GM18505 (cell line): ENCODE results near the gene RFX4.

Experiments used
- ATAC-seq: cut with Tn5 transposase; IDR thresholded peaks from one replicate; pipeline ENCODE4 v1.9.1; 2021; ENCODE audit not compliant: unreplicated experiment
- POLR2A ChIP-seq: IDR thresholded peaks from 4 replicates; pipeline ENCODE4 v1.6.1; 2011; ENCODE audit warnings: borderline replicate concordance; ENCODE audit not compliant: insufficient read depth, insufficient read length; ENCODE audit errors: extremely low read depth

The RFX4 gene

GRCh38 chr12:106704081-106704480, 121.3 kb downstream of the RFX4 start:
- no peak for TF ChIP-seq POLR2A

GRCh38 chr12:106705971-106706370, 123.2 kb downstream of the RFX4 start:
- no peak for ATAC-seq
- no peak for TF ChIP-seq POLR2A

More at GRCh38 chr12:106704081-106704480, 121.3 kb downstream of the RFX4 start:
- ATAC-seq = no peak

GRCh38 chr12:106709068-106709511, 126.3 kb downstream of the RFX4 start:
- no peak for TF ChIP-seq POLR2A
- no peak for ATAC-seq

- no peak for TF ChIP-seq POLR2A
- ATAC-seq = no peak
Measured at GRCh38 chr12:106710143-106710893, 127.5 kb downstream of the RFX4 start.

- no peak for TF ChIP-seq POLR2A
- ATAC-seq = no peak
Measured at GRCh38 chr12:106711316-106711715, 128.5 kb downstream of the RFX4 start.

GRCh38 chr12:106712768-106713167, 130.0 kb downstream of the RFX4 start:
- no peak for ATAC-seq
- TF ChIP-seq POLR2A = no peak

GRCh38 chr12:106714926-106715325, 132.1 kb downstream of the RFX4 start:
- no peak for TF ChIP-seq POLR2A
- ATAC-seq = no peak

GRCh38 chr12:106715582-106715981, 132.8 kb downstream of the RFX4 start:
- no peak for TF ChIP-seq POLR2A

GRCh38 chr12:106717673-106718072, 134.9 kb downstream of the RFX4 start:
- TF ChIP-seq POLR2A = no peak
- no peak for ATAC-seq

More at GRCh38 chr12:106715582-106715981, 132.8 kb downstream of the RFX4 start:
- no peak for ATAC-seq

GRCh38 chr12:106719879-106720278, 137.1 kb downstream of the RFX4 start:
- no peak for TF ChIP-seq POLR2A
- no peak for ATAC-seq

GRCh38 chr12:106720696-106721095, 137.9 kb downstream of the RFX4 start:
- TF ChIP-seq POLR2A = no peak
- no peak for ATAC-seq

GRCh38 chr12:106721915-106722314, 139.1 kb downstream of the RFX4 start:
- no peak for ATAC-seq
- TF ChIP-seq POLR2A = no peak

GRCh38 chr12:106722837-106723236, 140.0 kb downstream of the RFX4 start:
- ATAC-seq = no peak
- no peak for TF ChIP-seq POLR2A

GRCh38 chr12:106723416-106723815, 140.6 kb downstream of the RFX4 start:
- TF ChIP-seq POLR2A = no peak
- no peak for ATAC-seq
